NCI-H2171 treated with DMSO at 0.1 percent for 48 hours (cell line): Measurements from ENCODE around the gene AGK.

Source experiments
- DNase-seq: peaks from one replicate; lab custom pipeline; 2025; lab: John Stamatoyannopoulos, UW

The AGK gene

DNA sequence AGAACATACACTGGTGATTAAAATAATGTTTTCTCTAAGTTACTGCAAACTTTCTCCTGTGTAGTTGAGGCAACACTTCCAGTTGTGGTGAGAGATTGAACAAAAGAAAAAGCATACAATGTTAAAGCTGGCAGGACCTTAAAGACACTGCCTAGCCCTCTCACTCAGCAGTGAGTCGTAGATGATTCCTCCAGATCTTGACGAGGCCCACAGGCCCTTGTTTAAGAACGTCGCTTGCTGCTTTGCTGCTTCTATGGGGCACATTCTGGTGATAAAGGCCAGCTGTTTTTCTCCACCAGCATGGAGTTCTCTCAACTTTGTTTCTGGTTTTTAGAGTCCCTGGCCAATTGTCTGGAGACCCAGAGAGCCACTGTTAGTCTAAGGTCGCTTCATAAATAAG lies 153.5 kb downstream of the AGK start:
- DNase-seq, result no peak
